Thyroid gland (tissue), 4 donors: ENCODE data around the gene PTBP2. TPM values are rescaled to one million over a fixed set of nuclear protein-coding genes. Genes with fewer than 3 reads are reported as not detected.

ENCODE experiments used
- DNase-seq, 2 donors: peaks; one replicate each; pipeline ENCODE4 v3.0.0-alpha.2; 2019
- H3K27ac ChIP-seq, 3 donors: fragments of 200-600 bp; sonication (generic); 1 replicate in 2 of 3; 2 replicates in 1 of 3; pipeline ENCODE4 v1.5.1; 2016 to 2019; ENCODE audit warnings: mild to moderate bottlenecking in 1 of 3, moderate library complexity in 1 of 3
- H3K27me3 ChIP-seq: fragments of 200-600 bp; sonication (generic); one replicate; pipeline ENCODE4 v1.5.1; 2019
- H3K36me3 ChIP-seq, 2 donors: fragments of 200-600 bp; sonication (generic); one replicate each; pipeline ENCODE4 v1.5.1; 2016 to 2019
- H3K4me1 ChIP-seq, 2 donors: fragments of 200-600 bp; sonication (generic); one replicate each; pipeline ENCODE4 v1.5.1; 2017 to 2019
- H3K4me3 ChIP-seq, 3 donors: fragments of 200-600 bp; sonication (generic); replicated peaks in 1 of 3; 1 replicate in 2 of 3; 2 replicates in 1 of 3; pipeline ENCODE4 v1.5.1; 2016; ENCODE audit warnings: mild to moderate bottlenecking in 1 of 3
- H3K9me3 ChIP-seq: fragments of 200-600 bp; sonication (generic); one replicate; pipeline ENCODE4 v1.5.1; 2017
- POLR2A ChIP-seq, 2 donors: fragments of 450-650 bp; IDR thresholded peaks; one replicate each; pipeline ENCODE4 v1.6.1; 2017; ENCODE audit warnings: antibody characterized with exemption in 2 of 2, mild to moderate bottlenecking in 2 of 2, moderate library complexity in 1 of 2
- WGBS, 2 donors: methylation state at CpG; one replicate each; pipeline ENCODE4 v1.1.5; 2017; 5-methylcytosine and 5-hydroxymethylcytosine counted together
- intact Hi-C: fragments of 100-400 bp; cut with DNase I; formaldehyde crosslinking; loops from one replicate; pipeline ENCODE4 v1.15.1; 2023
- total RNA-seq, 4 donors: library from RNA; depleted of rRNA; stranded (reverse); fragments of >200 nt; gene quantifications; one replicate each; pipeline ENCODE4 v1.2.3, GENCODE V29; 2016
- TF ChIP-seq, protein P1 (sequence below), 6 experiments: fragments of 200-600 bp in 3 of 6; fragments of 450-650 bp in 3 of 6; sonication (generic) in 3 of 6; IDR thresholded peaks; one replicate each; pipeline ENCODE4 v1.5.1; 2016 to 2019; ENCODE audit warnings: antibody characterized with exemption in 6 of 6, mild to moderate bottlenecking in 2 of 6, inconsistent platforms in 1 of 6, moderate library complexity in 1 of 6

Gene PTBP2
- total RNA-seq, 4 donors from 2014 or later: 69.9 to 99.3 (median 91.8) TPM

DNA sequence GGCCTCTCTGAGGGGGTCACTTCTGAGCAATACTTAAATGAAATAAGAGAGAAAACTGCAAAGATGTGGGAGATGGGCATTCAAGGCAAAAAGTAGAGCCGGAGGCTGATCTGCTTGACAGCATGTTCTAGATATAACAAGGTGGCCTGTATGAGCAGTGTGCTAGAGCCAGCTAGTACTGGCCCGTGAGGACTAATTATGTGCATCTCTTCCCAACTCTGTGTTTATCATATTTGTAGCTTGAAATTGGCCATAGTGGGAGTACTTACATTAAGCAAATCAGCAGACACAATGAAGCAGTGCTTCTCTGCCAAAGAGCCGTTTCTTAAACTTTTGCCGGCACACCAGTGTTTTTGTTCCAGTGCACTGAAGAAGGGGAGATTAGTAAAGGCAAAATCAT, 13.1 kb upstream of the PTBP2 start:
- Histone ChIP-seq H3K4me1 (no peaks in the 10 kb centered on the region), H3K36me3 (no peaks in the 10 kb centered on the region), H3K4me3 (no peak overlapping the region), H3K27ac (no peak overlapping the region), H3K27me3 (no peaks in the 10 kb centered on the region), H3K9me3 (no peaks in the 10 kb centered on the region)
- 72 to 74% methylated on average over 4 of the region's 4 CpGs for WGBS, 2 donors
- no peak for TF ChIP-seq POLR2A (IDR thresholded peaks at IDR 0.05)
- TF ChIP-seq, protein P1, sequence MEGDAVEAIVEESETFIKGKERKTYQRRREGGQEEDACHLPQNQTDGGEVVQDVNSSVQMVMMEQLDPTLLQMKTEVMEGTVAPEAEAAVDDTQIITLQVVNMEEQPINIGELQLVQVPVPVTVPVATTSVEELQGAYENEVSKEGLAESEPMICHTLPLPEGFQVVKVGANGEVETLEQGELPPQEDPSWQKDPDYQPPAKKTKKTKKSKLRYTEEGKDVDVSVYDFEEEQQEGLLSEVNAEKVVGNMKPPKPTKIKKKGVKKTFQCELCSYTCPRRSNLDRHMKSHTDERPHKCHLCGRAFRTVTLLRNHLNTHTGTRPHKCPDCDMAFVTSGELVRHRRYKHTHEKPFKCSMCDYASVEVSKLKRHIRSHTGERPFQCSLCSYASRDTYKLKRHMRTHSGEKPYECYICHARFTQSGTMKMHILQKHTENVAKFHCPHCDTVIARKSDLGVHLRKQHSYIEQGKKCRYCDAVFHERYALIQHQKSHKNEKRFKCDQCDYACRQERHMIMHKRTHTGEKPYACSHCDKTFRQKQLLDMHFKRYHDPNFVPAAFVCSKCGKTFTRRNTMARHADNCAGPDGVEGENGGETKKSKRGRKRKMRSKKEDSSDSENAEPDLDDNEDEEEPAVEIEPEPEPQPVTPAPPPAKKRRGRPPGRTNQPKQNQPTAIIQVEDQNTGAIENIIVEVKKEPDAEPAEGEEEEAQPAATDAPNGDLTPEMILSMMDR (IDR thresholded peaks at IDR 0.05): no peak
- no peak for DNase-seq
- intact Hi-C loops: no loop called here

DNA sequence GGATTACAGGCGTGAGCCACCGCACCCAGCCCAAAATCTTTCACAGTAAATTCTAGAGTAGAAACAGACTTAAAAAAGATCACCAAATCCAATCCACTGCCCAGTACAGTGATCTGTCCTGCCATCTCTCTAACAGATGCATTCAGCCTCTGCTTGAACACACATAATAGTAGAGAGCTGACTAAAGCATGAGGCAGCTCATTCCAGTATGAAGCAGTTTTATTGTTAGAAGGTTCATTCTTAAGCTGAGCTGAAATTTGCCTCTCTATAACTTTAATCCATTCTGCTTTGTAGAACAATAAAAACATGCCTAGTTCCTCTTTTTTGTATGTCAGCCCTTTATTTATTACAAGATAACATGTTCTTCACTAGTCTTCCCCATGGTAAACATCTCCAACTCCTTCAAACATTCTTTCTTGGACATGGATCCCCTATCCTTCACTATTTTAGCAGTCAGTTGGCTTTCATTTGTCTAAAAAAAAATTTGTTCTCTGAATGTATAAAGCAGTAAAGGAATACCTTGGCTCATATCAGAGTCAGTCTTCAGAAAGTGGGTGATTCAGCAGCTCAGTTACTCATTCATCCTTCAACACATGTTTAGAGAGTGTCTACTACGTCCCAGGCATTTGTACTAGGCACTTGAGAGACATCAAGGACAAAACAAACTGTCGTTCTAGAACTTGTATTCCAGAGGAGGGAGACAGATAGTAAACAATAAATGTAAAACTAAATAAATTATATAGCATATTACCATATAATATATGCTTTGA, 10.7 kb upstream of the PTBP2 start:
- intact Hi-C loops: no loop called here

DNA sequence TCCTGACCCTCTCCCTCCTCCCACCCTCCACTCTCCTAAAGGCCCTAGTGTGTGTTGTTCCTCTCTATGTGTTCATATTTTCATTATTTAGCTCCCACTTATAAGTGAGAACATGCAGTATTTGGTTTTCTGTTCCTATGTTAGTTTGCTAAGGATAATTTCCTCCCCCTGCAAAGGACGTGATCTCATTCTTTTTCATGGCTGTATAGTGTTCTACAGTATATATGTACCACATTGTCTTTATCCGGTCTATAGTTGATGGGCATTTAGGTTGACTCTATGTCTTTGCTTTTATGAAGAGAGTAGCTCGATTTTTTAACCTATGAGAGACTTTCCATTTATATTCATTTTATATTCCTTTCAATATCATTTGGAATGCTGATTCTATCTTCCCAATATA, 7.9 kb upstream of the PTBP2 start:
- 89 to 92% methylated on average over 3 of the region's 3 CpGs for WGBS, 2 donors
- intact Hi-C loops: no loop called here
- Histone ChIP-seq H3K9me3 (no peaks in the 10 kb centered on the region), H3K4me3 (no peak overlapping the region), H3K27ac (no peak overlapping the region), H3K4me1 (no peaks in the 10 kb centered on the region), H3K27me3 (no peaks in the 10 kb centered on the region), H3K36me3 (no peaks in the 10 kb centered on the region)
- TF ChIP-seq POLR2A (IDR thresholded peaks at IDR 0.05): no peak
- TF ChIP-seq, protein P1 (IDR thresholded peaks at IDR 0.05): no peak
- no peak for DNase-seq

More for the DNA sequence above, 10.7 kb upstream of the PTBP2 start:
- Histone ChIP-seq H3K4me1 (no peaks in the 10 kb centered on the region), H3K9me3 (no peaks in the 10 kb centered on the region), H3K36me3 (no peaks in the 10 kb centered on the region), H3K4me3 (no peak overlapping the region), H3K27ac (no peak overlapping the region), H3K27me3 (no peaks in the 10 kb centered on the region)
- 74 to 81% methylated on average over 4 of the region's 4 CpGs for WGBS, 2 donors
- DNase-seq: no peak
- TF ChIP-seq POLR2A (IDR thresholded peaks at IDR 0.05): no peak
- TF ChIP-seq, protein P1 (IDR thresholded peaks at IDR 0.05): no peak

DNA sequence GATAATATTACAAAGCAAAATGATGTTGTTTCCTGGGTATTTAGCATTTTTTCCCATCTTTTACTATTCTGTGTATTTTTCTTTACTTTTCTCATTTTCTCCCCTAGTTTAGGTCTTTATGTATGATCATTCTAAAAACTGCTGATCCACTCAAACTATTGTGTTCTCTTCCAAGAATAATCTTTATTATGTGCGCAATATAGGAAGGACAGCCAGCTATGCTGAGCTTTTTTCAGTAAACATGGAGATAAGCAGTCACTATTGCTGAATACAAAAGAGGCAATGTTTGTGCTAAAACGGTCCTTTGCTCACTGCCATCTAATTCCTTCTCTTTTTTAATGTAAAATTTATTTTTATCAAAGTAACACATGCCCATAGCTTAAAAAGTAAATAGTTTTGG, 6.7 kb upstream of the PTBP2 start:
- no peak for DNase-seq
- no peaks in the 10 kb centered on the region for H3K9me3 ChIP-seq
- no peak overlapping the region for H3K27ac ChIP-seq
- 73 to 78% methylated on average over 2 of the region's 2 CpGs for WGBS, 2 donors
- H3K4me3 ChIP-seq: no peak overlapping the region
- no peaks in the 10 kb centered on the region for H3K27me3 ChIP-seq
- TF ChIP-seq POLR2A (IDR thresholded peaks at IDR 0.05): no peak
- TF ChIP-seq, protein P1 (IDR thresholded peaks at IDR 0.05): no peak
- H3K4me1 ChIP-seq: no peaks in the 10 kb centered on the region
- no peaks in the 10 kb centered on the region for H3K36me3 ChIP-seq
- intact Hi-C loops: no loop called here

DNA sequence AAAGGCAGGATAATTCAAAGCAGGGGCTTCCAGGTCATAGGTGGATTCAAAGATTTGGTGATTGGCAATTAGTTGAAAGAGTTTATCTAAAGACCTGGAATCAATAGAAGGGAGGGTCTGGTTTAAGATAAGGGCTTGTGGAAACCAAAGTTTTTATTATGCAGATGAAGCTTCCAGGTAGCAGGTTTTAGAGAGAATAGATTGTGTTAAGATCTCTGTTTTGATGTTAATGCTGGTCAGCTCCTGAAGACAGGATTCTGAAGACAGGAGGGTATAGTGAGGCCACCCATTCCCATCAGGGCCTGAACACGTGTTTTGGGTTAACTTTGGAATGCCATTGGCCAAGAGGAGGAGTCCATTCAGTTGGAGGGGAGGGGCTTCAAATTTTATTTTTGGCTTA, 6.1 kb upstream of the PTBP2 start:
- no peaks in the 10 kb centered on the region for H3K36me3 ChIP-seq
- intact Hi-C loops: no loop called here
- no peaks in the 10 kb centered on the region for H3K4me1 ChIP-seq
- no peak overlapping the region for H3K4me3 ChIP-seq
- WGBS, 2 donors: 21 to 53% methylated on average over 1 of the region's 1 CpG
- H3K27ac ChIP-seq: no peak overlapping the region
- no peaks in the 10 kb centered on the region for H3K9me3 ChIP-seq
- TF ChIP-seq POLR2A (IDR thresholded peaks at IDR 0.05): no peak
- TF ChIP-seq, protein P1 (IDR thresholded peaks at IDR 0.05): no peak
- no peaks in the 10 kb centered on the region for H3K27me3 ChIP-seq
- DNase-seq: no peak
